HCT116 (cell line): ENCODE results near the gene SLC30A4. TPM values are rescaled to one million over a fixed set of nuclear protein-coding genes. Genes with fewer than 3 reads are reported as not detected.

Experiments used
- ATAC-seq: fragments of 200-7000 bp; cut with Tn5 transposase; 2 replicates; pipeline ENCODE4 v1.9.1; 2020; ENCODE audit warnings: mild to moderate bottlenecking, moderate library complexity
- BruUV-seq: library from RNA; stranded (reverse); fragments of 400-500 nt; replicated peaks from 2 replicates; lab custom pipeline; 2021; lab: Mats Ljungman, UMichigan
- CTCF ChIA-PET: fragments of 300-600 bp; sonication (Branson Sonifier 250); formaldehyde crosslinking; loops from one replicate; lab custom pipeline; 2021; ENCODE audit warnings: antibody characterized with exemption; lab: Charles Lee
- POLR2A ChIA-PET: fragments of 300-600, 350-600 bp; sonication (Branson Sonifier 250); formaldehyde crosslinking; loops from one replicate; lab custom pipeline; 2021; ENCODE audit warnings: antibody characterized with exemption; lab: Charles Lee
- RAD21 ChIA-PET, 2 experiments: fragments of 300-600 bp; sonication (Branson Sonifier 250); formaldehyde crosslinking; loops; one replicate each; lab custom pipeline; 2023; ENCODE audit warnings: low total read pairs in 2 of 2; ENCODE audit not compliant: uncharacterized antibody in 2 of 2, unreplicated experiment in 2 of 2, low non-redundant PET in 1 of 2; lab: Charles Lee
- DNase-seq: peaks from one replicate; pipeline ENCODE4 v3.0.0-alpha.2; 2010; ENCODE audit warnings: low read depth, low spot score
- H2AFZ ChIP-seq: fragments of 200-600 bp; shearing (Covaris generic), sonication (generic); 2 replicates; pipeline ENCODE4 v1.6.1; 2017; ENCODE audit warnings: low read depth, mixed run types, mixed read lengths, antibody characterized with exemption, low read length; ENCODE audit not compliant: poor library complexity, severe bottlenecking
- H3K27ac ChIP-seq: 2 replicates; pipeline ENCODE4 v1.5.1; 2012; ENCODE audit warnings: low read depth, low read length
- H3K27me3 ChIP-seq: fragments of 200-600 bp; sonication (generic); 2 replicates; pipeline ENCODE4 v1.6.1; 2016; ENCODE audit warnings: mixed run types, low read length, mixed read lengths; ENCODE audit not compliant: insufficient read depth
- H3K36me3 ChIP-seq, 2 experiments: fragments of 200-500 bp in 1 of 2; fragments of 200-600 bp in 1 of 2; sonication (Bioruptor generic) in 1 of 2; sonication (generic) in 1 of 2; 2 replicates each; pipeline versions ENCODE4 v1.5.1 to v1.6.1; 2014 to 2016; ENCODE audit warnings: low read length in 2 of 2, inconsistent platforms in 1 of 2, mixed read lengths in 1 of 2, mixed run types in 1 of 2; ENCODE audit not compliant: insufficient read depth in 2 of 2, control insufficient read depth in 1 of 2
- H3K4me1 ChIP-seq, 2 experiments: fragments of 200-600 bp in 1 of 2; sonication (generic) in 1 of 2; 2 replicates each; pipeline versions ENCODE4 v1.5.1 to v1.6.1; 2012 to 2017; ENCODE audit warnings: low read length in 2 of 2, inconsistent platforms in 1 of 2, mild to moderate bottlenecking in 1 of 2, mixed read lengths in 1 of 2, mixed run types in 1 of 2, moderate library complexity in 1 of 2; ENCODE audit not compliant: insufficient read depth in 2 of 2, control insufficient read depth in 1 of 2
- H3K4me2 ChIP-seq: fragments of 200-600 bp; sonication (generic); 2 replicates; pipeline ENCODE4 v1.6.1; 2017; ENCODE audit warnings: mixed run types, low read length, mixed read lengths
- H3K4me3 ChIP-seq, 2 experiments: fragments of 200-600 bp in 1 of 2; sonication (generic) in 1 of 2; replicated peaks in 1 of 2; 2 replicates each; pipeline ENCODE4 v1.5.1; 2011 to 2016; ENCODE audit warnings: low read length in 2 of 2, control low read depth in 1 of 2, low read depth in 1 of 2, mild to moderate bottlenecking in 1 of 2, mixed read lengths in 1 of 2, mixed run types in 1 of 2
- H3K79me2 ChIP-seq: fragments of 200-600 bp; sonication (generic); 2 replicates; pipeline ENCODE4 v1.6.1; 2017; ENCODE audit warnings: mild to moderate bottlenecking, mixed run types, low read length, moderate library complexity, mixed read lengths; ENCODE audit not compliant: insufficient read depth
- H3K9ac ChIP-seq: fragments of 200-600 bp; sonication (generic); 2 replicates; pipeline ENCODE4 v1.6.1; 2016; ENCODE audit warnings: low read length, mixed read lengths
- H3K9me2 ChIP-seq: fragments of 200-600 bp; sonication (generic), shearing (Covaris generic); 2 replicates; pipeline ENCODE4 v1.6.1; 2017; ENCODE audit warnings: mixed run types, mild to moderate bottlenecking, moderate library complexity; ENCODE audit not compliant: insufficient read depth
- H3K9me3 ChIP-seq, 2 experiments: fragments of 200-500 bp in 1 of 2; fragments of 200-600 bp in 1 of 2; sonication (Bioruptor generic) in 1 of 2; sonication (generic) in 1 of 2; 2 replicates each; pipeline ENCODE4 v1.6.1; 2014 to 2017; ENCODE audit warnings: low read length in 2 of 2, mixed read lengths in 2 of 2, inconsistent platforms in 1 of 2, low read depth in 1 of 2, mild to moderate bottlenecking in 1 of 2, mixed run types in 1 of 2, moderate library complexity in 1 of 2; ENCODE audit not compliant: control insufficient read depth in 1 of 2, insufficient read depth in 1 of 2
- H4K20me1 ChIP-seq: fragments of 200-600 bp; sonication (generic), shearing (Covaris generic); 2 replicates; pipeline ENCODE4 v1.6.1; 2017; ENCODE audit warnings: mixed run types, mild to moderate bottlenecking, moderate library complexity; ENCODE audit not compliant: insufficient read depth
- CBX3 ChIP-seq: IDR thresholded peaks from 2 replicates; pipeline ENCODE4 v1.6.1; 2012; ENCODE audit warnings: low read depth
- CTCF ChIP-seq, 3 experiments: fragments of 200-600 bp in 1 of 3; sonication (generic) in 1 of 3; IDR thresholded peaks in 2 of 3; conservative IDR thresholded peaks in 1 of 3; 2 replicates each; pipeline ENCODE4 v1.5.1; 2012 to 2017; ENCODE audit warnings: low read depth in 2 of 3, low read length in 2 of 3, antibody characterized with exemption in 1 of 3, borderline replicate concordance in 1 of 3, control low read depth in 1 of 3, mild to moderate bottlenecking in 1 of 3, mixed read lengths in 1 of 3, mixed run types in 1 of 3, moderate library complexity in 1 of 3; ENCODE audit not compliant: insufficient read depth in 1 of 3
- EGR1 ChIP-seq: IDR thresholded peaks from 2 replicates; pipeline ENCODE4 v1.6.1; 2012; ENCODE audit warnings: low read depth
- ELF1 ChIP-seq: IDR thresholded peaks from 2 replicates; pipeline ENCODE4 v1.6.1; 2012; ENCODE audit warnings: low read depth, borderline replicate concordance
- EZH2 ChIP-seq: fragments of 200-600 bp; sonication (generic); IDR thresholded peaks from 2 replicates; pipeline ENCODE4 v1.6.1; 2017; ENCODE audit warnings: antibody characterized with exemption, mixed run types
- MAX ChIP-seq: IDR thresholded peaks from 2 replicates; pipeline ENCODE4 v1.6.1; 2012
- RAD21 ChIP-seq: IDR thresholded peaks from 2 replicates; pipeline ENCODE4 v1.6.1; 2012; ENCODE audit warnings: low read depth, mild to moderate bottlenecking
- REST ChIP-seq: IDR thresholded peaks from 2 replicates; pipeline ENCODE4 v1.6.1; 2012; ENCODE audit warnings: low read depth
- SP1 ChIP-seq: IDR thresholded peaks from 2 replicates; pipeline ENCODE4 v1.6.1; 2012; ENCODE audit warnings: low read depth
- SRF ChIP-seq: IDR thresholded peaks from 2 replicates; pipeline ENCODE4 v1.6.1; 2012; ENCODE audit warnings: low read depth
- TCF7L2 ChIP-seq: IDR thresholded peaks from 2 replicates; pipeline ENCODE4 v1.7.0; 2011; ENCODE audit warnings: borderline replicate concordance, inconsistent platforms; ENCODE audit not compliant: insufficient read depth, insufficient read length; ENCODE audit errors: extremely low read depth
- ZBTB33 ChIP-seq: IDR thresholded peaks from 2 replicates; pipeline ENCODE4 v1.6.1; 2011; ENCODE audit warnings: mild to moderate bottlenecking, low read length, moderate library complexity; ENCODE audit not compliant: insufficient replicate concordance; ENCODE audit errors: extremely low read depth
- ZFX ChIP-seq: fragments of 450-650 bp; IDR thresholded peaks from 2 replicates; pipeline ENCODE4 v1.6.1; 2017
- intact Hi-C: fragments of 100-400 bp; cut with micrococcal nuclease; formaldehyde crosslinking; loops from 2 replicates; pipeline ENCODE4 v1.10.0; 2022
- total RNA-seq: library from RNA; stranded (reverse); gene quantifications from one replicate; pipeline ENCODE4 v1.2.1, GENCODE V29; 2021; ENCODE audit not compliant: unreplicated experiment

Gene SLC30A4
- total RNA-seq, 1 experiment from 2014 or later: 2.7 TPM

GRCh38 chr15:45448066-45448915 lies 74.3 kb downstream of the SLC30A4 start:
- H3K27ac ChIP-seq: no peak overlapping the region; the same call in 1 of the 2 replicates
- no peak for DNase-seq
- no TSS peak for BruUV-seq
- H2AFZ ChIP-seq: no peak overlapping the region
- H3K9ac ChIP-seq: no peak overlapping the region
- H3K9me3 ChIP-seq: no peaks in the 10 kb centered on the region; a peak in 1 of 4 replicates
- no peaks in the 10 kb centered on the region for H4K20me1 ChIP-seq
- RAD21 ChIA-PET: no interaction called here
- no peak for TF ChIP-seq ELF1
- TF ChIP-seq EZH2: no peak
- no peak for TF ChIP-seq ZBTB33
- TF ChIP-seq SRF: no peak
- no peak for TF ChIP-seq SP1
- TF ChIP-seq REST: no peak
- no peak for TF ChIP-seq ZFX
- no peak for TF ChIP-seq CTCF (IDR thresholded peaks at IDR 0.05 in 2 of 3, conservative IDR thresholded peaks at IDR 0.05 in 1 of 3; ENCODE audit: borderline replicate concordance in 1 of 3, insufficient read depth in 1 of 3, low read depth in 2 of 3, low read length in 2 of 3)
- no peak for TF ChIP-seq RAD21
- TF ChIP-seq CBX3: no peak
- TF ChIP-seq EGR1: no peak
- TF ChIP-seq TCF7L2: no peak
- TF ChIP-seq MAX: no peak
- H3K9me2 ChIP-seq: no peaks in the 10 kb centered on the region
- CTCF ChIA-PET: interaction anchor here (1.8 kb wide), 1 partner anchor 10 kb away, joined by 7 read pairs; no protein-coding TSS in a partner anchor
- H3K79me2 ChIP-seq: no peaks in the 10 kb centered on the region
- POLR2A ChIA-PET: interaction anchor here (0.6 kb wide), 1 partner anchor 11 kb away, joined by 3 read pairs; no protein-coding TSS in a partner anchor
- ATAC-seq: no peak; the same call in 1 of the 2 replicates
- no peak overlapping the region for H3K4me2 ChIP-seq
- H3K27me3 ChIP-seq: no peaks in the 10 kb centered on the region
- H3K36me3 ChIP-seq: no peaks in the 10 kb centered on the region
- no peak overlapping the region for H3K4me3 ChIP-seq
- intact Hi-C loops: no loop called here
- H3K4me1 ChIP-seq: peaks cover 12 to 22% of the 10 kb centered on the region in 2 experiments
